ENCODE data around the gene INHBB.

Gene INHBB

DNA sequence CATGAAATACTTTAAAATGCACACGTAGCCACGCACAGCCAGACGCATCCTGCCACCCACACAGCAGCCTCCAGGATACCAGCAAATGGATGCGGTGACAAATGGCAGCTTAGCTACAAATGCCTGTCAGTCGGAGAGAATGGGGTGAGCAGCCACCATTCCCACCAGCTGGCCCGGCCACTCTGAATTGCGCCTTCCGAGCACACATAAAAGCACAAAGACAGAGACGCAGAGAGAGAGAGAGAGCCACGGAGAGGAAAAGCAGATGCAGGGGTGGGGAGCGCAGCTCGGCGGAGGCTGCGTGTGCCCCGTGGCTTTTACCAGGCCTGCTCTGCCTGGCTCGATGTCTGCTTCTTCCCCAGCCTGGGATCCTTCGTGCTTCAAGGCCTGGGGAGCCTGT, 4.1 kb downstream of the INHBB start:
- intact Hi-C loops (cut with micrococcal nuclease), result no loop called here
- Mint-ChIP-seq H3K36me3 (ENCODE audit: low read depth) (no peaks in the 10 kb centered on the region), H3K4me3 (no peak overlapping the region), H3K27ac (no peak overlapping the region), H3K4me1 (ENCODE audit: low read depth) (peaks cover 14% of the 10 kb centered on the region), H3K9me3 (no peaks in the 10 kb centered on the region), H3K27me3 (peaks cover 62% of the 10 kb centered on the region)

- H3K36me3 Mint-ChIP-seq (ENCODE audit: low read depth), result no peaks in the 10 kb centered on the region
- no peak overlapping the region for H3K4me3 Mint-ChIP-seq
- intact Hi-C loops (cut with micrococcal nuclease), result no loop called here
- no peaks in the 10 kb centered on the region for H3K9me3 Mint-ChIP-seq
- peaks cover 14% of the 10 kb centered on the region for H3K4me1 Mint-ChIP-seq (ENCODE audit: low read depth)
- peaks cover 60% of the 10 kb centered on the region for H3K27me3 Mint-ChIP-seq
- H3K27ac Mint-ChIP-seq, result no peak overlapping the region
Measured at GRCh38 chr2:120350801-120351320, 4.9 kb downstream of the INHBB start.

- H3K4me1 Mint-ChIP-seq (ENCODE audit: low read depth), result no peaks in the 10 kb centered on the region
- H3K27me3 Mint-ChIP-seq, result peaks cover 44% of the 10 kb centered on the region
- intact Hi-C loops (cut with micrococcal nuclease), result no loop called here
- no peak overlapping the region for H3K27ac Mint-ChIP-seq
- H3K4me3 Mint-ChIP-seq, result no peak overlapping the region
- no peaks in the 10 kb centered on the region for H3K36me3 Mint-ChIP-seq (ENCODE audit: low read depth)
- no peaks in the 10 kb centered on the region for H3K9me3 Mint-ChIP-seq
Measured at GRCh38 chr2:120352696-120353590, 7.0 kb downstream of the INHBB start.

- H3K36me3 Mint-ChIP-seq (ENCODE audit: low read depth), result no peaks in the 10 kb centered on the region
- no peak overlapping the region for H3K27ac Mint-ChIP-seq
- H3K4me1 Mint-ChIP-seq (ENCODE audit: low read depth), result no peaks in the 10 kb centered on the region
- H3K27me3 Mint-ChIP-seq, result peaks cover 40% of the 10 kb centered on the region
- no peak overlapping the region for H3K4me3 Mint-ChIP-seq
- no peaks in the 10 kb centered on the region for H3K9me3 Mint-ChIP-seq
- intact Hi-C loops (cut with micrococcal nuclease), result no loop called here
Measured at GRCh38 chr2:120353591-120353898, 7.6 kb downstream of the INHBB start.

- intact Hi-C loops (cut with micrococcal nuclease), result no loop called here
- Mint-ChIP-seq H3K9me3 (no peaks in the 10 kb centered on the region), H3K27ac (no peak overlapping the region), H3K4me1 (ENCODE audit: low read depth) (no peaks in the 10 kb centered on the region), H3K4me3 (no peak overlapping the region), H3K27me3 (peaks cover 36% of the 10 kb centered on the region), H3K36me3 (ENCODE audit: low read depth) (no peaks in the 10 kb centered on the region)
Measured at GRCh38 chr2:120353931-120354330, 8.0 kb downstream of the INHBB start.

DNA sequence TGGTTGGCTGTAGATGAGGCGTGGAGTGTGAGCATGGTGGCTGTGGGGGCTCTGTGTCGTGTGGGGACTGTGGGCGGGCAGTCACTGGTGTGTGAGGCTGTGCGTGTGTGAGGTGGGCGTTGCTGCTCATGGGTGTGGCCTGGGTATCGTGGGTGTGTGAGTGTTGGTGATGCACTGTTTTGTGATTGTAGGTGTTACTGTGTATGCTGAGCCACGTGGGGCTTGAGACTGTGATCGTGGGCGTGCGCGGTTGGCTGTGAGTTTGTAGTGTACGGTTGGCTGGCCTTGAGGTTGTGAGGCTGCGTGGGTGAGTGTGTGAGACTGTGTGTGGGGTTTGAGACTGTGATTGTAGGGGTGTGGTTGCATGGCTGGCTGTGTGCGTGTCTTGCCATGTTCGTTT, 8.5 kb downstream of the INHBB start:
- Mint-ChIP-seq H3K27ac (no peak overlapping the region), H3K9me3 (no peaks in the 10 kb centered on the region), H3K36me3 (ENCODE audit: low read depth) (no peaks in the 10 kb centered on the region), H3K4me1 (ENCODE audit: low read depth) (no peaks in the 10 kb centered on the region), H3K27me3 (peaks cover 31% of the 10 kb centered on the region), H3K4me3 (no peak overlapping the region)
- intact Hi-C loops (cut with micrococcal nuclease), result no loop called here

GRCh38 chr2:120354935-120355779, 9.2 kb downstream of the INHBB start:
- no peak overlapping the region for H3K4me3 Mint-ChIP-seq
- H3K36me3 Mint-ChIP-seq (ENCODE audit: low read depth), result no peaks in the 10 kb centered on the region
- no peaks in the 10 kb centered on the region for H3K4me1 Mint-ChIP-seq (ENCODE audit: low read depth)
- H3K27ac Mint-ChIP-seq, result no peak overlapping the region
- intact Hi-C loops (cut with micrococcal nuclease), result no loop called here
- H3K27me3 Mint-ChIP-seq, result peaks cover 24% of the 10 kb centered on the region
- H3K9me3 Mint-ChIP-seq, result no peaks in the 10 kb centered on the region

GRCh38 chr2:120355780-120356266, 9.9 kb downstream of the INHBB start:
- Mint-ChIP-seq H3K27ac (no peak overlapping the region), H3K36me3 (ENCODE audit: low read depth) (no peaks in the 10 kb centered on the region), H3K9me3 (no peaks in the 10 kb centered on the region), H3K27me3 (peaks cover 18% of the 10 kb centered on the region), H3K4me1 (ENCODE audit: low read depth) (no peaks in the 10 kb centered on the region), H3K4me3 (no peak overlapping the region)
- intact Hi-C loops (cut with micrococcal nuclease), result no loop called here

- Mint-ChIP-seq H3K27ac (no peak overlapping the region), H3K27me3 (peaks cover 11% of the 10 kb centered on the region), H3K4me3 (no peak overlapping the region), H3K4me1 (ENCODE audit: low read depth) (no peaks in the 10 kb centered on the region), H3K36me3 (ENCODE audit: low read depth) (no peaks in the 10 kb centered on the region), H3K9me3 (no peaks in the 10 kb centered on the region)
- intact Hi-C loops (cut with micrococcal nuclease), result no loop called here
Measured at GRCh38 chr2:120357768-120358167, 11.8 kb downstream of the INHBB start.

DNA sequence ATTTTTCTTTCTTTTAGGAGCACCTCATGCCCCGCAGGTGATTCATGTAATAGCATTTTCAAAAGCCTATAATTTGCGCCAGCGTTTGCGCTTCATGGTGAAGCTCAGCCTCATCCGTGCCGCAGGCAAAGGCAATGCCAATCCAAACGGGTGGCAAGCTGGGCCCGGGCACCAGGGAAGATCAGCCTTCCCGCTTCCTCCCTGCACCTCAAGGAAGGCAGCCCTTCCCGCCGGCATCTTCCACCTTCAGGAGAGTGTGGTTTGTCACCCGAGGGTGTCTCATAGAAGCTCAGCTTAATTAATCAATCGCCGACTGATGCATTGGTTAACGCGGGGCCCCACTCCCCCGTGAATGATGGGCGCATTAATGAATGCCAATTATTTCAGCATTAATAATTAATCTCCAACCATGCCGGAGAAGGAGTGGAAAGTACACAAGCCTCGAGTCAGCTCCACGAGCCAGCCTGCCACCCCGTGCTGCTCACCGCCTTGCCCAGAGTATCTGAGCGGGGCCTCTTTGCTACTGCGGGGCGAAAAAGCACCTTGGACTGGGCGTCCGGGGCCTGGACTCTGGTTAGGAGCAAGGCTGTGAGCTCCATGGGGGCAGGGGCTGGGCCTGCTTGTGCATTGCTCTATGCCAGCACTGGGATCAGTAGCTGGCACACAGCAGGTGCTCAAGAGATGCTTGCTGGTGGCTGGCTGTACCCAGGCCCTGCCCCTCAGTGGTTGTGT, 13.0 kb downstream of the INHBB start:
- no peak overlapping the region for H3K4me3 Mint-ChIP-seq
- H3K36me3 Mint-ChIP-seq (ENCODE audit: low read depth), result no peaks in the 10 kb centered on the region
- H3K4me1 Mint-ChIP-seq (ENCODE audit: low read depth), result no peaks in the 10 kb centered on the region
- no peaks in the 10 kb centered on the region for H3K9me3 Mint-ChIP-seq
- no peak overlapping the region for H3K27ac Mint-ChIP-seq
- intact Hi-C loops (cut with micrococcal nuclease), result no loop called here
- H3K27me3 Mint-ChIP-seq, result peaks cover 7% of the 10 kb centered on the region

DNA sequence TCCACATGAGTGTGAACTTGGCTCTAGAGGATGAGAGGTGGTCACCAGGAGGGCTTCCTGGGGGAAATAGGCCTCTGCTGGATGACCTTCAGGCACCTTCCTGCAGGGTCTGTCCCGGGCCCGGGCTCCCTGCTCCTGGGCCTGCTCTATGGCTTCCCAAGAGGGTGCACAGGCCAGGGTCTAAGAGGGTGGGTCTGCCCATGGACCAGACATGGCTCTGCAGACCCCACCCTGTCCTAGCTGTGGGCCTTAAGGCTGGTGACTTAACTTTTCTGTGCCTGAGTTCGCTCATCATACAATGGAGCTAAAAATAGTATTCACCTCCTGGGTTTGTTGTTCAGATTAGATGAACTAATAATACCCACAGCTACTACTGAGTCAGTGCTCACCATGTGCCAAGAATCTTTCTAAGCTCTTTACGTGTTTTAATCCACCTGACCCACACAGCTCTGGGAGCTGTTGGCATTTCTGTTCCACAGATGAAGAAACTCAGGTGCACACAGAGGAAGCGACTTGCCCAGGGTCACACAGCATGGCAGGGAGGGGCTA, 14.4 kb downstream of the INHBB start:
- H3K9me3 Mint-ChIP-seq, result no peaks in the 10 kb centered on the region
- H3K4me1 Mint-ChIP-seq (ENCODE audit: low read depth), result no peaks in the 10 kb centered on the region
- H3K4me3 Mint-ChIP-seq, result no peak overlapping the region
- intact Hi-C loops (cut with micrococcal nuclease), result no loop called here
- H3K27ac Mint-ChIP-seq, result no peak overlapping the region
- peaks cover 4% of the 10 kb centered on the region for H3K27me3 Mint-ChIP-seq
- no peaks in the 10 kb centered on the region for H3K36me3 Mint-ChIP-seq (ENCODE audit: low read depth)

- Mint-ChIP-seq H3K4me1 (ENCODE audit: low read depth) (no peaks in the 10 kb centered on the region), H3K27ac (no peak overlapping the region), H3K36me3 (ENCODE audit: low read depth) (no peaks in the 10 kb centered on the region), H3K9me3 (no peaks in the 10 kb centered on the region), H3K4me3 (no peak overlapping the region), H3K27me3 (peaks cover 11% of the 10 kb centered on the region)
- intact Hi-C loops (cut with micrococcal nuclease), result no loop called here
Measured at GRCh38 chr2:120362926-120363325, 17.0 kb downstream of the INHBB start.

DNA sequence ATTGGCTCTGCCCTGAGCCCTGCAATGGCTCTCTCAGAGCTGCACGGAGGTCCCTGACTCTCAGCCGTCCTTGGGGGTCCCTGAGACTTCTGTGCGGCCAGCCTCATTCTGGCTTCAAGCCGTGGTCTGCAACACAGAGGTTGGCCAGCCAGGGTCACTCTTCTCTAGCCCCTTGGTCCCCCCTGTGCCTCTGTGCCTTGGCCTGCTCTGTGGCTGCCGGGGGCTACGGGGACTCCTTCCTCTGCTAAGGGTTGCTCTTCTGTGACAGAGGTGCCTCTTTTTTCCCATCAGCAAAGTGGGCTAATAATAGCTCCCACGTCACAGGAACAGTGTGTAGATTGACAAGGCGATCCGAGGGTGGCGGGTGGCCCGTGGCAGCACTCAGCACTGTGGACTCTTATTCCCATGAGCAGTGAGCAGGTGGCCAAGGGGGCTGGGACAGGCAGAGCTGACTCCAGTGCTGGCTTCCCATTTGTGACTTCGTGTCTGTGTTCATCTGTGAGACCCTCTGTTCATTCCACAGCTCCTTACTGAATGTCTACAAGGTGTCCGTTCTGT, 19.4 kb downstream of the INHBB start:
- intact Hi-C loops (cut with micrococcal nuclease), result no loop called here
- no peaks in the 10 kb centered on the region for H3K4me1 Mint-ChIP-seq (ENCODE audit: low read depth)
- H3K36me3 Mint-ChIP-seq (ENCODE audit: low read depth), result no peaks in the 10 kb centered on the region
- H3K27ac Mint-ChIP-seq, result no peak overlapping the region
- no peak overlapping the region for H3K4me3 Mint-ChIP-seq
- H3K9me3 Mint-ChIP-seq, result no peaks in the 10 kb centered on the region
- peaks cover 9% of the 10 kb centered on the region for H3K27me3 Mint-ChIP-seq
